ENCODE measurements around the gene C1QTNF1. TPM values are rescaled to one million over a fixed set of nuclear protein-coding genes. Genes with fewer than 3 reads are reported as not detected.

Gene C1QTNF1
- total and polyA plus RNA-seq, 3 donors from 2014 or later = 9.1 to 22.5 (median 9.8) TPM

GRCh38 chr17:78985395-78985794, 38.6 kb upstream of the C1QTNF1 start:
- intact Hi-C loops (cut with DNase I; ENCODE audit: low total_unique reads) = no loop called here
- TF ChIP-seq CTCF (IDR thresholded peaks at IDR 0.05) (no peak), POLR2A (IDR thresholded peaks at IDR 0.05) (no peak)
- H3K9me3 ChIP-seq = no peaks in the 10 kb centered on the region
- H3K4me1 ChIP-seq = peaks cover 11% of the 10 kb centered on the region
- H3K27ac ChIP-seq = peak overlapping the region in 1 of 2 donors; percentile 80
- no peak for DNase-seq
- H3K27me3 ChIP-seq = no peaks in the 10 kb centered on the region
- no peak overlapping the region for H3K4me3 ChIP-seq
- H3K36me3 ChIP-seq (ENCODE audit: low read depth, missing control alignments) = no peaks in the 10 kb centered on the region
- 86 to 91% methylated on average over 5 of the region's 5 CpGs for WGBS, 2 donors

- H3K4me1 ChIP-seq = peaks cover 8% of the 10 kb centered on the region
- no peaks in the 10 kb centered on the region for H3K9me3 ChIP-seq
- peak overlapping the region in 1 of 2 donors; percentile 80 for H3K27ac ChIP-seq
- H3K27me3 ChIP-seq = no peaks in the 10 kb centered on the region
- H3K36me3 ChIP-seq (ENCODE audit: low read depth, missing control alignments) = no peaks in the 10 kb centered on the region
- TF ChIP-seq CTCF (IDR thresholded peaks at IDR 0.05) = peak in 2 of 3 experiments; percentile 32 to 45
- TF ChIP-seq POLR2A (IDR thresholded peaks at IDR 0.05) = no peak
- DNase-seq = peak; percentile 73
- intact Hi-C loops (cut with DNase I; ENCODE audit: low total_unique reads) = no loop called here
- WGBS, 2 donors = 21 to 28% methylated on average over 6 of the region's 6 CpGs
- H3K4me3 ChIP-seq = no peak overlapping the region
These were observed 37.8 kb upstream of the C1QTNF1 start for GRCh38 chr17:78986048-78986648.

GRCh38 chr17:78986649-78987328, 37.2 kb upstream of the C1QTNF1 start:
- DNase-seq = peak; percentile 46

GRCh38 chr17:78988152-78988551, 35.8 kb upstream of the C1QTNF1 start:
- Histone ChIP-seq H3K36me3 (ENCODE audit: low read depth, missing control alignments) (no peaks in the 10 kb centered on the region), H3K27me3 (no peaks in the 10 kb centered on the region), H3K4me3 (no peak overlapping the region), H3K4me1 (peaks cover 21% of the 10 kb centered on the region), H3K27ac (no peak overlapping the region), H3K9me3 (no peaks in the 10 kb centered on the region)
- TF ChIP-seq CTCF (IDR thresholded peaks at IDR 0.05) (no peak), POLR2A (IDR thresholded peaks at IDR 0.05) (no peak)
- 48 to 59% methylated on average over 6 of the region's 6 CpGs for WGBS, 2 donors
- DNase-seq = no peak
- intact Hi-C loops (cut with DNase I; ENCODE audit: low total_unique reads) = no loop called here

More at GRCh38 chr17:78986649-78987328, 37.2 kb upstream of the C1QTNF1 start:
- TF ChIP-seq CTCF (IDR thresholded peaks at IDR 0.05) (no peak), POLR2A (IDR thresholded peaks at IDR 0.05) (no peak)
- Histone ChIP-seq H3K4me3 (peak overlapping the region in 1 of 2 donors; percentile 18), H3K9me3 (no peaks in the 10 kb centered on the region), H3K27ac (peak overlapping the region in 1 of 2 donors; percentile 80), H3K4me1 (peaks cover 9% of the 10 kb centered on the region), H3K36me3 (ENCODE audit: low read depth, missing control alignments) (no peaks in the 10 kb centered on the region), H3K27me3 (no peaks in the 10 kb centered on the region)
- 21 to 22% methylated on average over 15 of the region's 15 CpGs for WGBS, 2 donors
- intact Hi-C loops (cut with DNase I; ENCODE audit: low total_unique reads) = no loop called here

Measured in testis (tissue), 3 donors.